Activated B cell treated with CpG ODN at 0.5 μM for 24 hours (primary cell): ENCODE measurements around the gene PHRF1. TPM values are rescaled to one million over a fixed set of nuclear protein-coding genes. Genes with fewer than 3 reads are reported as not detected.

Experiments used
- ATAC-seq: fragments of 200-7000 bp; cut with Tn5 transposase; one replicate; pipeline ENCODE4 v1.10.0; 2021; ENCODE audit warnings: low read depth, mild to moderate bottlenecking, moderate library complexity
- CTCF ChIA-PET: fragments of 350-600 bp; sonication (Branson Sonifier 250); formaldehyde crosslinking; loops from one replicate; lab custom pipeline; 2021; ENCODE audit warnings: antibody characterized with exemption; lab: Charles Lee
- POLR2A ChIA-PET: fragments of 350-600 bp; sonication (Branson Sonifier 250); formaldehyde crosslinking; loops from one replicate; lab custom pipeline; 2021; ENCODE audit warnings: antibody characterized with exemption; lab: Charles Lee
- DNase-seq: peaks from one replicate; pipeline ENCODE4 v3.0.0; 2022
- H3K27ac Mint-ChIP-seq: one replicate; pipeline ENCODE4 v1.8.0; 2020; ENCODE audit warnings: mixed read lengths
- H3K27me3 Mint-ChIP-seq: one replicate; pipeline ENCODE4 v1.8.0; 2021; ENCODE audit warnings: mixed read lengths
- H3K36me3 Mint-ChIP-seq: one replicate; pipeline ENCODE4 v1.8.0; 2021; ENCODE audit warnings: low read depth, mixed read lengths
- H3K4me1 Mint-ChIP-seq: one replicate; pipeline ENCODE4 v1.8.0; 2021; ENCODE audit warnings: mixed read lengths
- H3K4me3 Mint-ChIP-seq: one replicate; pipeline ENCODE4 v1.8.0; 2020; ENCODE audit warnings: mild to moderate bottlenecking, mixed read lengths
- H3K9me3 Mint-ChIP-seq: one replicate; pipeline ENCODE4 v1.8.0; 2020; ENCODE audit warnings: mixed read lengths
- intact Hi-C: fragments of 100-400 bp; cut with micrococcal nuclease; formaldehyde crosslinking; loops from one replicate; pipeline ENCODE4 v1.15.1; 2024
- total RNA-seq: library from RNA; stranded (reverse); gene quantifications from 2 replicates; pipeline ENCODE4 v1.2.3, GENCODE V29; 2022
- TF ChIP-seq, protein P1 (sequence below): fragments of 200-600 bp; IDR thresholded peaks from one replicate; pipeline ENCODE4 v1.8.0; 2022; ENCODE audit warnings: antibody characterized with exemption, mild to moderate bottlenecking

PHRF1 gene
- total RNA-seq, 1 donor from 2014 or later = 49.6 TPM

GRCh38 chr11:532986-533585 lies 43.2 kb upstream of the PHRF1 start:
- DNase-seq (no peak), ATAC-seq (no peak)
- no peak overlapping the region for H3K4me3 Mint-ChIP-seq
- no peak overlapping the region for H3K27ac Mint-ChIP-seq
- no peaks in the 10 kb centered on the region for H3K27me3 Mint-ChIP-seq
- H3K4me1 Mint-ChIP-seq = peaks cover 17% of the 10 kb centered on the region
- H3K9me3 Mint-ChIP-seq = no peaks in the 10 kb centered on the region
- intact Hi-C loops = loop anchor here (10.0 kb wide), 1 partner anchor 382 kb away; the partner anchor contains the start of gene CHID1
- ChIA-PET CTCF (no interaction called here), POLR2A (interaction anchor here (0.9 to 1.0 kb wide), 2 partner anchors 85 to 326 kb away, joined by 4 read pairs; partner anchors contain the start of genes BET1L and RIC8A)
- H3K36me3 Mint-ChIP-seq = peaks cover 23% of the 10 kb centered on the region
- TF ChIP-seq, protein P1, sequence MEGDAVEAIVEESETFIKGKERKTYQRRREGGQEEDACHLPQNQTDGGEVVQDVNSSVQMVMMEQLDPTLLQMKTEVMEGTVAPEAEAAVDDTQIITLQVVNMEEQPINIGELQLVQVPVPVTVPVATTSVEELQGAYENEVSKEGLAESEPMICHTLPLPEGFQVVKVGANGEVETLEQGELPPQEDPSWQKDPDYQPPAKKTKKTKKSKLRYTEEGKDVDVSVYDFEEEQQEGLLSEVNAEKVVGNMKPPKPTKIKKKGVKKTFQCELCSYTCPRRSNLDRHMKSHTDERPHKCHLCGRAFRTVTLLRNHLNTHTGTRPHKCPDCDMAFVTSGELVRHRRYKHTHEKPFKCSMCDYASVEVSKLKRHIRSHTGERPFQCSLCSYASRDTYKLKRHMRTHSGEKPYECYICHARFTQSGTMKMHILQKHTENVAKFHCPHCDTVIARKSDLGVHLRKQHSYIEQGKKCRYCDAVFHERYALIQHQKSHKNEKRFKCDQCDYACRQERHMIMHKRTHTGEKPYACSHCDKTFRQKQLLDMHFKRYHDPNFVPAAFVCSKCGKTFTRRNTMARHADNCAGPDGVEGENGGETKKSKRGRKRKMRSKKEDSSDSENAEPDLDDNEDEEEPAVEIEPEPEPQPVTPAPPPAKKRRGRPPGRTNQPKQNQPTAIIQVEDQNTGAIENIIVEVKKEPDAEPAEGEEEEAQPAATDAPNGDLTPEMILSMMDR = no peak

- Mint-ChIP-seq H3K4me3 (peak overlapping the region; percentile 35), H3K27me3 (no peaks in the 10 kb centered on the region), H3K4me1 (peaks cover 24% of the 10 kb centered on the region), H3K9me3 (no peaks in the 10 kb centered on the region), H3K36me3 (peaks cover 23% of the 10 kb centered on the region), H3K27ac (no peak overlapping the region)
- no peak for DNase-seq
- TF ChIP-seq, protein P1 = no peak
- intact Hi-C loops = loop anchor here (10.0 kb wide), 1 partner anchor 381 kb away; the partner anchor contains the start of gene CHID1
- POLR2A ChIA-PET = interaction anchor here (0.9 to 1.0 kb wide), 3 partner anchors 27 to 326 kb away, joined by 4 read pairs; partner anchors contain the start of genes BET1L, RIC8A and RNH1
- CTCF ChIA-PET = interaction anchor here (0.8 kb wide), 1 partner anchor 20 kb away, joined by 3 read pairs; no protein-coding TSS in a partner anchor
- no peak for ATAC-seq
These were observed 42.5 kb upstream of the PHRF1 start for GRCh38 chr11:533586-534395.

- ChIA-PET POLR2A (interaction anchor here (1.0 to 3.6 kb wide), 5 partner anchors 21 to 327 kb away, joined by 4 to 27 read pairs (median 21); partner anchors contain the start of genes BET1L, IRF7, RIC8A and RNH1), CTCF (interaction anchor here (0.8 kb wide), 1 partner anchor 20 kb away, joined by 3 read pairs; no protein-coding TSS in a partner anchor)
- DNase-seq (no peak), ATAC-seq (no peak)
- H3K27me3 Mint-ChIP-seq = no peaks in the 10 kb centered on the region
- TF ChIP-seq, protein P1 = no peak
- intact Hi-C loops = loop anchor here (1.0 to 10.0 kb wide), 3 partner anchors 84 to 380 kb away; partner anchors contain the start of genes CHID1 and PTDSS2
- H3K27ac Mint-ChIP-seq = no peak overlapping the region
- H3K36me3 Mint-ChIP-seq = peaks cover 23% of the 10 kb centered on the region
- H3K4me1 Mint-ChIP-seq = peaks cover 26% of the 10 kb centered on the region
- H3K4me3 Mint-ChIP-seq = peak overlapping the region; percentile 80
- no peaks in the 10 kb centered on the region for H3K9me3 Mint-ChIP-seq
These were observed 41.7 kb upstream of the PHRF1 start for GRCh38 chr11:534396-535209.

DNA sequence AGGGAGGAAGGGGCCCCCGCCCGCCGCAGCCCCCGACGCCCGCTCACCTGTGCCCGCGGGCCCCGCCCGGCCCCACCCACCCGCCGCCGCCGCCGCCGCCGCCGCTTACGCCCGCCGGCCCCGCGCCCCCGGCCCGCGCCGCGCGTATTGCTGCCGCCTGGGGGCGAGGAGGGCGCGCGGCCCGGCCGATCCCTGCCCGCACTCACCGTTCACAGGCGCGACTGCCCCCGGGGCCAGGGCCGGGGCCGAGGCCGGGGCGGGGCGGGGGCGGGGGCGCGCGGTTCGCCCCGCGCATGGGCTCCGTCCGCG lies 41.1 kb upstream of the PHRF1 start:
- TF ChIP-seq, protein P1 = no peak
- ATAC-seq (peak; percentile 4), DNase-seq (no peak)
- ChIA-PET CTCF (interaction anchor here (1.6 kb wide), 1 partner anchor 17 kb away, joined by 7 read pairs; no protein-coding TSS in a partner anchor), POLR2A (interaction anchor here (0.7 to 3.6 kb wide), 12 partner anchors 16 to 327 kb away, joined by 3 to 45 read pairs (median 20); partner anchors contain the start of genes BET1L, IRF7, PHRF1 and PSMD13)
- Mint-ChIP-seq H3K4me3 (no peak overlapping the region), H3K27ac (no peak overlapping the region), H3K36me3 (peaks cover 22% of the 10 kb centered on the region), H3K9me3 (no peaks in the 10 kb centered on the region), H3K4me1 (peaks cover 26% of the 10 kb centered on the region), H3K27me3 (no peaks in the 10 kb centered on the region)
- intact Hi-C loops = loop anchor here (1.0 to 10.0 kb wide), 3 partner anchors 85 to 380 kb away; partner anchors contain the start of genes CHID1 and PTDSS2
